Calu3 (cell line): ENCODE results near the gene COL18A1. TPM values are rescaled to one million over a fixed set of nuclear protein-coding genes. Genes with fewer than 3 reads are reported as not detected.

Source experiments
- BruUV-seq: library from RNA; stranded (reverse); fragments of 400-500 nt; replicated peaks from 2 replicates; lab custom pipeline; 2021; lab: Mats Ljungman, UMichigan
- CTCF ChIA-PET: fragments of 300-600 bp; sonication (Branson Sonifier 250); formaldehyde crosslinking; loops from one replicate; lab custom pipeline; 2022; ENCODE audit warnings: antibody characterized with exemption; lab: Charles Lee
- DNase-seq: peaks from one replicate; pipeline ENCODE4 v3.0.0; 2022
- H3K27ac Mint-ChIP-seq: one replicate; pipeline ENCODE4 v1.8.0; 2022; ENCODE audit warnings: mixed read lengths; ENCODE audit not compliant: unreplicated experiment
- H3K27me3 Mint-ChIP-seq: one replicate; pipeline ENCODE4 v1.8.0; 2022; ENCODE audit warnings: mixed read lengths; ENCODE audit not compliant: unreplicated experiment
- H3K36me3 Mint-ChIP-seq: one replicate; pipeline ENCODE4 v1.8.0; 2022; ENCODE audit warnings: mild to moderate bottlenecking, moderate library complexity, mixed read lengths; ENCODE audit not compliant: insufficient read depth, unreplicated experiment
- H3K4me1 Mint-ChIP-seq: one replicate; pipeline ENCODE4 v1.8.0; 2022; ENCODE audit warnings: mild to moderate bottlenecking, low read depth, mixed read lengths; ENCODE audit not compliant: unreplicated experiment
- H3K4me3 Mint-ChIP-seq: one replicate; pipeline ENCODE4 v1.8.0; 2022; ENCODE audit warnings: mild to moderate bottlenecking, low read depth, moderate library complexity, mixed read lengths; ENCODE audit not compliant: unreplicated experiment
- H3K9me3 Mint-ChIP-seq: one replicate; pipeline ENCODE4 v1.8.0; 2022; ENCODE audit warnings: low read depth, mixed read lengths; ENCODE audit not compliant: unreplicated experiment
- CTCF ChIP-seq: fragments of 200-600 bp; IDR thresholded peaks from one replicate; pipeline ENCODE4 v1.8.0; 2022; ENCODE audit warnings: antibody characterized with exemption; ENCODE audit not compliant: unreplicated experiment
- intact Hi-C: fragments of 100-400 bp; cut with micrococcal nuclease; formaldehyde crosslinking; loops from one replicate; pipeline ENCODE4 v1.10.0; 2022; ENCODE audit not compliant: unreplicated experiment
- total RNA-seq: library from RNA; stranded (reverse); gene quantifications from 2 replicates; pipeline ENCODE4 v1.2.3, GENCODE V29; 2022

COL18A1 gene
- total RNA-seq, 1 experiment from 2014 or later = 82.9 TPM

- H3K4me1 Mint-ChIP-seq = peaks cover 39% of the 10 kb centered on the region
- intact Hi-C loops = no loop called here
- BruUV-seq = no TSS peak
- CTCF ChIA-PET = interaction anchor here (1.0 to 1.4 kb wide), 2 partner anchors 12 to 115 kb away, joined by 3 read pairs; no protein-coding TSS in a partner anchor
- TF ChIP-seq CTCF = no peak
- H3K9me3 Mint-ChIP-seq = no peaks in the 10 kb centered on the region
- no peak overlapping the region for H3K27ac Mint-ChIP-seq
- no peaks in the 10 kb centered on the region for H3K27me3 Mint-ChIP-seq
- no peak for DNase-seq
- peak overlapping the region; percentile 26 for H3K4me3 Mint-ChIP-seq
- H3K36me3 Mint-ChIP-seq = peaks cover 23% of the 10 kb centered on the region
Measured at GRCh38 chr21:45407629-45408247, 2.8 kb downstream of the COL18A1 start.

- Mint-ChIP-seq H3K27me3 (no peaks in the 10 kb centered on the region), H3K36me3 (peaks cover 23% of the 10 kb centered on the region), H3K9me3 (no peaks in the 10 kb centered on the region), H3K27ac (no peak overlapping the region), H3K4me3 (no peak overlapping the region), H3K4me1 (peaks cover 36% of the 10 kb centered on the region)
- intact Hi-C loops = no loop called here
- TF ChIP-seq CTCF = no peak
- no peak for DNase-seq
- CTCF ChIA-PET = interaction anchor here (1.4 kb wide), 1 partner anchor 11 kb away, joined by 3 read pairs; no protein-coding TSS in a partner anchor
- no TSS peak for BruUV-seq
Measured at GRCh38 chr21:45408271-45408791, 3.4 kb downstream of the COL18A1 start.

DNA sequence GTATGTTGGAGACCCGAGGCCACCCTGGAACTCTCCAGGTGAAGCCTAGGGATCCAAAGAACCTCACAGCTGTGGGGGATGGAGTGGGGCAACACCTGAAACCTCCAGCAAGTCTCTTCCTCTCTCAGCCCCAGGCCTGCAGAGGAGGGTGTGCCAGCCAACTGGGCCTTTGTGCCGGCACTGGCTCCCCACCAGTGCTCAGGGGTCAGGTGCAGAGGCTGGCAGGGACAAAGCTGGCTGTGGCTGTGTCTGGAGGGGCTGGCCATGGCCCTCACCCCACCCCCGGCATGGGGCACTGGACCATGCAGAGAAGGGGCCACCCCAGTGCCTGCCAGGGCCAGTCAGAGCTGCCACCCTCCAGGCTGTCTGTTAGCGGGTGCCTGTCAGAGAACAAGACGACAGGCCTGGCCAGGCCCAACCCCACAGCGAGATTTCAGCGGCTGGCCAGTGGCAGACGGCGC is 3.9 kb downstream of the COL18A1 start:
- Mint-ChIP-seq H3K4me3 (no peak overlapping the region), H3K27ac (no peak overlapping the region), H3K4me1 (peaks cover 31% of the 10 kb centered on the region), H3K27me3 (no peaks in the 10 kb centered on the region), H3K36me3 (peaks cover 19% of the 10 kb centered on the region), H3K9me3 (no peaks in the 10 kb centered on the region)
- CTCF ChIA-PET = no interaction called here
- DNase-seq = no peak
- TF ChIP-seq CTCF = no peak
- BruUV-seq = no TSS peak
- intact Hi-C loops = no loop called here

GRCh38 chr21:45409466-45410150 is 4.6 kb downstream of the COL18A1 start:
- no peak overlapping the region for H3K4me3 Mint-ChIP-seq
- H3K9me3 Mint-ChIP-seq = no peaks in the 10 kb centered on the region
- H3K27me3 Mint-ChIP-seq = no peaks in the 10 kb centered on the region
- intact Hi-C loops = no loop called here
- H3K4me1 Mint-ChIP-seq = peaks cover 25% of the 10 kb centered on the region
- TF ChIP-seq CTCF = no peak
- no peak for DNase-seq
- peaks cover 11% of the 10 kb centered on the region for H3K36me3 Mint-ChIP-seq
- CTCF ChIA-PET = no interaction called here
- no TSS peak for BruUV-seq
- no peak overlapping the region for H3K27ac Mint-ChIP-seq
